ENCODE measurements around the gene PNPLA2.

PNPLA2 gene

DNA sequence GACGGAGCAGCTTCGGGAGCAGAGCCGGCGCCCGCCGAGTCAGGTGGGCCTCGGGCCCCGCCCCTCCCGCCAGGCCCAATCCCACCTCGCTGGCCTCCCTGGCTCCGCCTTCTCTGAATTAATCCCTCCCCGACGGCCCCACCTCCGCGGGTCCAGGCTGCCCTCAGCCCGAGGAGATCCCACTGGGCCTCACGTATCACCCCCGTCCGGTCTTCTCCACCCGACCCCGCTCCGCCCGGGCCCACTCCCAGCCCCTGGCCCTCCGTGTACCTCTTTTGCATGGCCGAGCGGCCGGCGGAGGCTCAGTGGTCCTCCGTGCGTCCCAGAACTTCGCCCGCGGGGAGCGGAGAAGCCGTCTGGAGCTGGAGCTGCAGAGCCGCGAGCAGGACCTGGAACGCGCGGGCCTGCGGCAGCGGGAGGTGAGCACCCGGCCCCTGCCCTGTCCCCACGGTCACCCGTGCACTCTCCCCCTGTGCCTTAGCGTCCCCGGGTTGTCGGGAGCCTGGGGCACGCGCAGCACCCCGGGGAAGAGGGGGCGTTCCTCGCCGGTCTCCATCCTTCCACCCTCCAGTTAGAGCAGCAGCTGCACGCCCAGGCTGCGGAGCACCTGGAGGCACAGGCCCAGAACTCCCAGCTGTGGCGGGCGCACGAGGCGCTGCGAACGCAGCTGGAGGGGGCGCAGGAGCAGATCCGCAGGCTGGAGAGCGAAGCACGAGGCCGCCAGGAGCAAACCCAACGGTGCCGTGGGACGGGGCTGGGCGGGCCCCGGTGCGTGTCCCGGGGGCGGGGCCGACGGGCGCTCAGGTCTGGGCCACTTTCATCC, 11.8 kb downstream of the PNPLA2 start:
- TF ChIP-seq, protein P1, sequence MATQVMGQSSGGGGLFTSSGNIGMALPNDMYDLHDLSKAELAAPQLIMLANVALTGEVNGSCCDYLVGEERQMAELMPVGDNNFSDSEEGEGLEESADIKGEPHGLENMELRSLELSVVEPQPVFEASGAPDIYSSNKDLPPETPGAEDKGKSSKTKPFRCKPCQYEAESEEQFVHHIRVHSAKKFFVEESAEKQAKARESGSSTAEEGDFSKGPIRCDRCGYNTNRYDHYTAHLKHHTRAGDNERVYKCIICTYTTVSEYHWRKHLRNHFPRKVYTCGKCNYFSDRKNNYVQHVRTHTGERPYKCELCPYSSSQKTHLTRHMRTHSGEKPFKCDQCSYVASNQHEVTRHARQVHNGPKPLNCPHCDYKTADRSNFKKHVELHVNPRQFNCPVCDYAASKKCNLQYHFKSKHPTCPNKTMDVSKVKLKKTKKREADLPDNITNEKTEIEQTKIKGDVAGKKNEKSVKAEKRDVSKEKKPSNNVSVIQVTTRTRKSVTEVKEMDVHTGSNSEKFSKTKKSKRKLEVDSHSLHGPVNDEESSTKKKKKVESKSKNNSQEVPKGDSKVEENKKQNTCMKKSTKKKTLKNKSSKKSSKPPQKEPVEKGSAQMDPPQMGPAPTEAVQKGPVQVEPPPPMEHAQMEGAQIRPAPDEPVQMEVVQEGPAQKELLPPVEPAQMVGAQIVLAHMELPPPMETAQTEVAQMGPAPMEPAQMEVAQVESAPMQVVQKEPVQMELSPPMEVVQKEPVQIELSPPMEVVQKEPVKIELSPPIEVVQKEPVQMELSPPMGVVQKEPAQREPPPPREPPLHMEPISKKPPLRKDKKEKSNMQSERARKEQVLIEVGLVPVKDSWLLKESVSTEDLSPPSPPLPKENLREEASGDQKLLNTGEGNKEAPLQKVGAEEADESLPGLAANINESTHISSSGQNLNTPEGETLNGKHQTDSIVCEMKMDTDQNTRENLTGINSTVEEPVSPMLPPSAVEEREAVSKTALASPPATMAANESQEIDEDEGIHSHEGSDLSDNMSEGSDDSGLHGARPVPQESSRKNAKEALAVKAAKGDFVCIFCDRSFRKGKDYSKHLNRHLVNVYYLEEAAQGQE (IDR thresholded peaks at IDR 0.05; ENCODE audit: insufficient read depth in 1 of 2, low read depth in 2 of 2, low read length in 2 of 2), result no peak
- TF ChIP-seq POLR2AphosphoS5 (IDR thresholded peaks at IDR 0.05; ENCODE audit: low read depth, low read length) (no peak), TAF1 (IDR thresholded peaks at IDR 0.05; ENCODE audit: borderline replicate concordance, insufficient read depth, low read length) (no peak), FOXP2 (optimal IDR thresholded peaks at IDR 0.05; ENCODE audit: borderline replicate concordance, extremely low read depth, extremely low read length, insufficient read depth) (no peak), SIN3A (IDR thresholded peaks at IDR 0.05; ENCODE audit: borderline replicate concordance, insufficient read depth, low read length) (no peak)

DNA sequence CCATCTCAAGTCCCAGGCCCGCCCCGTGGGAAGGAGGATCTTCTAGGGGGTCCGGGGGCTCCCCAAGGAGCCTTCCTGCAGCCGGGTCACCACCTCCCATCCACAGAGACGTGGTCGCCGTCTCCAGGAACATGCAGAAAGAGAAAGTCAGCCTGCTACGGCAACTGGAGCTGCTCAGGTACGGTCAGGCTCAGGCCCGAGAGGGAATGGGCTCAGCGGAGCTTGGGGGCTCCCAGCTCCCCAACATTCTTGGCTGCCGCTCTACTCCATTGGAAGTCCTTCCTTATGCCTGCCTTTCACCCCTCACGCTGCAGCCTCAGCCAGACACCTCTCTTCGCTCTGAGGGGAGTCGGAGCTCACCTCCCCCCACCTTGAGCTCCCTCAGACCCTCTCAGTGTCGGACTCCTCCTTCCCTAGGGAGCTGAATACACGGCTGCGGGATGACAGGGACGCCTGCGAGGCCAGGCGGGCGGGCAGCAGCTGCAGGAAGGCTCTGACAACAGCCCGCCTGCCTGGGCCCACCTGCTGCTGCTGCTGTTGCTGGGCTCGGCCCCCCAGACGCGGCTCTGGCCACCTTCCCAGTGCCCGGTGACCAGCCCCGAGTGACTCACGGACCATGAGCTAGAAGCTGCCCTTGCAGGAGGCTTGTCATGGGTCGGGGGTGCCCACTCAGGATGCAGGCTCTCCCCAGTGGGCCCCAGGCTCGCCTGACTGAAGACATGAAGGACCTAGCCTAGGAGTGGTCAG, 12.6 kb downstream of the PNPLA2 start:
- TF ChIP-seq TAF1 (IDR thresholded peaks at IDR 0.05; ENCODE audit: borderline replicate concordance, insufficient read depth, low read length), result no peak
- no peak for TF ChIP-seq POLR2AphosphoS5 (IDR thresholded peaks at IDR 0.05; ENCODE audit: low read depth, low read length)

DNA sequence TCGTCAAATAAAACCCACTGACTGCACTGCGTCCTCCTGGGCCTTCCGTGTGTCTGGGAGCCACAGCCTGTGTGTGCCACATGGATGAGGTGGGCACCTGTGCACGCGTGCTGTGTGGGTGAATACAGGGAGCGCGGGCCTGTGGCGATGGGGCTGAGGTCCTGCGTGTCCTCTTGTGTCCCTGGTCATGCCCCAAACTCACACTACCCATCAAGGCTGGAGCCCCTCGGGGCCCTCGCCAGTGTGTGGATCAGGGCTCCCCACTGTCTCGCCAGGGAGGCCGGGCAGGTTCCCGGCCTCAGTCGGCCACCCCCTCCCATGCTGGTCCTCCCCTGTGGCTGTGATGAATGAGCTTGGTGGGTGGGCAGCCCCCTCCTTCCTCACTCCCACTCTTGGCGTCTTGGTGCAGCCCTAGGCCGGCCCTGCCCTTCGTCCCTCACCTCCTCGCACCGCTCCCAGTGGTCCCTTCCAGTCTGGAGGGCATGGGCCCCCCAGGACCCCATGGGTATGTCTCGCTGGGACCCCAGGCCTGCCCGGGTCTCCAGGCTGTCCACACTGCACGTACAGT, 13.3 kb downstream of the PNPLA2 start:
- TF ChIP-seq POLR2AphosphoS5 (IDR thresholded peaks at IDR 0.05; ENCODE audit: low read depth, low read length), result no peak
- TF ChIP-seq SIN3A (IDR thresholded peaks at IDR 0.05; ENCODE audit: borderline replicate concordance, insufficient read depth, low read length), result no peak
- TF ChIP-seq FOXP2 (optimal IDR thresholded peaks at IDR 0.05; ENCODE audit: borderline replicate concordance, extremely low read depth, extremely low read length, insufficient read depth), result no peak
- TF ChIP-seq, protein P1 (IDR thresholded peaks at IDR 0.05; ENCODE audit: insufficient read depth in 1 of 2, low read depth in 2 of 2, low read length in 2 of 2), result no peak
- TF ChIP-seq TAF1 (IDR thresholded peaks at IDR 0.05; ENCODE audit: borderline replicate concordance, insufficient read depth, low read length), result no peak

DNA sequence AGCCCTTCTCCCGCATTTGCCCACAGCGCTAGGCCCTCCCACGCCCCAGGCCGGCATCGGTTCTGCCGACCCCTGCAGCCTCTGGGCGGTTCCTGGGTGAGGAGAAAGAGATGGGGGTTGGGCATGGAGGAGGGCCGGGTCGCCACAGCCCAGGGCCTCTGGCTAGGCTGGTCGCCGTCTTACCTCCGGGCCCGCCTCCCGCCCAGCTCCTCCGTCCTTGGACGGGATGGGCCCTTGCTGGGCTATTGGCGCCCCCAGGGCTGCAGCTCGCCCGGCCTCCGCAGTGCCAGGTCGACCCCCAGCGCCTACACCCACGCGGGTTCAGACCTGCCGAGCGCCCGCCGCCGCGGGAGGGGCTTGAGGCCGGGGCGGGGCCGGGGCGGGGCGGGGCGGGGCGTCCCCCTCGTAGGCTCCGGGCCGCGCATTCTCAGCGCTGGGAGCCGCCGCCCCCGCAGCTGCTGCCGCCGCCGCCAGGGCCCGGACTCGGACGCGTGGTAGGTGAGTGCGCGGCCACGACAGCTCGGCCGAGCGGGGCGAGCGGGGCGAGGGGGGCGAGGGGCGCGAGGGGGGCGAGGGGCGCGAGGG, 13.9 kb downstream of the PNPLA2 start, which contains the start of gene CD151:
CD151 (plus strand) TSS at position 424 of the 585 bp plus-strand sequence. CDS start 3,118 bp downstream, outside the sequence.
- TF ChIP-seq, protein P1 (IDR thresholded peaks at IDR 0.05; ENCODE audit: insufficient read depth in 1 of 2, low read depth in 2 of 2, low read length in 2 of 2), result no peak
- TF ChIP-seq POLR2AphosphoS5 (IDR thresholded peaks at IDR 0.05; ENCODE audit: low read depth, low read length) (peak; percentile 58), TAF1 (IDR thresholded peaks at IDR 0.05; ENCODE audit: borderline replicate concordance, insufficient read depth, low read length) (0 out of 2 replicates have a peak, but pooled peaks have one; percentile 32), FOXP2 (optimal IDR thresholded peaks at IDR 0.05; ENCODE audit: borderline replicate concordance, extremely low read depth, extremely low read length, insufficient read depth) (no peak)

DNA sequence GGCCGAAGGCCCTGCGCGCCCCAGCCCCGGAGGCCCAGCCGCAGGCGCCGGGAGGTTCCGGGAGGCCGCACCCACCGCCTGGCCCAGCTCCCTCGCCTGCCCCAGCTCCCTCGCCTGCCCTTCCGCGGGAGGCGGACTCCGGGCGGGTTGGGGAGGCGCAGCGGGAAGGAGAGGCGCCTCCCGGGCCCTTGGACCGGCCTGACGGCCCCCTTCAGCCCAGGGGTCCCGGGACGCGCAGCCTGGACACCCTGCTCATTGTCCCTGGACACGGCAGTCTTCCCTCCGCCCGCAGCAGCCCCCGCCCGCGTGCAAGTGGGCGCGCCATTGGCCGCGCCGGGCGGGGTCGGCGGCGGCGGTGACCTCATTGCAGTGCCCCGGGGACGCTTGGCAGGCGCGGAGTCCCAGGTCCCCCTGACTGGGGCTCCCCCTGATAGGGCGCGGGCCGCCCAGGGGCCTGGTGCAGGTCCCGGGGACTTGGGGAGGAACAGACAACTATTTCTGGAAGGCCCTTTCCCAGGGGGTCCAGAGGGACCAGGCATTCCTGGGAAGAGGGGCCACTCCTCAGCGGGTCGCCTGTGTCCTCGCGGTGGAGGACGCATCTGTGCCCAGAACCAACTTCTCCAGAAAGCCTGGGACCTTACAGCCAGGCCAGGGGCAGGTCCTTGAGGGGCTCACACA, 14.5 kb downstream of the PNPLA2 start:
- TF ChIP-seq TAF1 (IDR thresholded peaks at IDR 0.05; ENCODE audit: borderline replicate concordance, insufficient read depth, low read length), result no peak; the same call in 1 of the 2 replicates
- TF ChIP-seq FOXP2 (optimal IDR thresholded peaks at IDR 0.05; ENCODE audit: borderline replicate concordance, extremely low read depth, extremely low read length, insufficient read depth), result no peak
- no peak for TF ChIP-seq POLR2AphosphoS5 (IDR thresholded peaks at IDR 0.05; ENCODE audit: low read depth, low read length)
- TF ChIP-seq, protein P1 (IDR thresholded peaks at IDR 0.05; ENCODE audit: insufficient read depth in 1 of 2, low read depth in 2 of 2, low read length in 2 of 2), result no peak
- no peak; the same call in 1 of the 2 replicates for TF ChIP-seq SIN3A (IDR thresholded peaks at IDR 0.05; ENCODE audit: borderline replicate concordance, insufficient read depth, low read length)
